NT2/D1 (cell line): ENCODE data around the gene CDH4.

Source experiments
- YY1 ChIP-seq: IDR thresholded peaks from 2 replicates; pipeline ENCODE4 v1.6.1; 2011; ENCODE audit not compliant: insufficient read length, insufficient read depth
- ZNF274 ChIP-seq: IDR thresholded peaks from 2 replicates; pipeline ENCODE4 v1.6.1; 2011; ENCODE audit warnings: mild to moderate bottlenecking, low read depth, low read length

GRCh38 chr20:61535091-61535490 is 283.0 kb downstream of the CDH4 start:
- no peak for TF ChIP-seq ZNF274
- no peak for TF ChIP-seq YY1
